H1 (cell line): ENCODE measurements around the gene PTPRG. TPM values are rescaled to one million over a fixed set of nuclear protein-coding genes. Genes with fewer than 3 reads are reported as not detected.

Experiments
- CTCF ChIA-PET: fragments of 300-600 bp; sonication (Branson Sonifier 250); formaldehyde crosslinking; loops from one replicate; lab custom pipeline; 2021; ENCODE audit not compliant: partially characterized antibody; lab: Charles Lee
- POLR2A ChIA-PET: fragments of 300-600 bp; sonication (Branson Sonifier 250); formaldehyde crosslinking; loops from one replicate; lab custom pipeline; 2021; ENCODE audit warnings: inconsistent platforms; ENCODE audit not compliant: partially characterized antibody; lab: Charles Lee
- DNase-seq, 2 experiments: peaks; one replicate each; pipeline versions ENCODE4 v3.0.0 to v3.0.0-alpha.2; 2010 to 2022; ENCODE audit warnings: low spot score in 2 of 2, low read depth in 1 of 2, mixed read lengths in 1 of 2
- FAIRE-seq: peaks from 2 replicates; lab custom pipeline; 2011; peaks lifted over from hg19 to GRCh38; lab: Jason Lieb, UNC
- H2AFZ ChIP-seq: 2 replicates; pipeline ENCODE4 v1.8.1; 2012; ENCODE audit warnings: low read length, inconsistent platforms
- H2AK5ac ChIP-seq: 2 replicates; pipeline ENCODE4 v1.6.1; 2013; ENCODE audit warnings: low read depth, low read length
- H2BK120ac ChIP-seq: replicated peaks from 2 replicates; pipeline ENCODE3; 2013; ENCODE audit warnings: low read depth, low read length, inconsistent platforms
- H2BK12ac ChIP-seq: 2 replicates; pipeline ENCODE4 v1.6.1; 2013; ENCODE audit warnings: low read depth, low read length
- H2BK15ac ChIP-seq: 2 replicates; pipeline ENCODE4 v1.6.1; 2013; ENCODE audit warnings: low read length
- H2BK20ac ChIP-seq: 2 replicates; pipeline ENCODE4 v1.6.1; 2013; ENCODE audit warnings: low read length
- H2BK5ac ChIP-seq: 2 replicates; pipeline ENCODE4 v1.6.1; 2013; ENCODE audit warnings: low read depth, low read length
- H3K14ac ChIP-seq: 2 replicates; pipeline ENCODE4 v1.6.1; 2013; ENCODE audit warnings: inconsistent platforms; ENCODE audit not compliant: insufficient read length
- H3K18ac ChIP-seq: 2 replicates; pipeline ENCODE4 v1.6.1; 2013; ENCODE audit warnings: low read length; ENCODE audit errors: extremely low read depth
- H3K23ac ChIP-seq: 2 replicates; pipeline ENCODE4 v1.6.1; 2013; ENCODE audit warnings: inconsistent platforms; ENCODE audit not compliant: insufficient read length
- H3K23me2 ChIP-seq: 2 replicates; pipeline ENCODE4 v1.6.1; 2013; ENCODE audit warnings: low read depth, low read length
- H3K27ac ChIP-seq: 2 replicates; pipeline ENCODE4 v1.6.1; 2011; ENCODE audit warnings: low read depth, low read length, inconsistent platforms
- H3K27me3 ChIP-seq, 4 experiments: replicated peaks in 1 of 4; 1 replicate in 1 of 4; 2 replicates in 3 of 4; pipeline versions ENCODE4 v1.6.1 to v1.8.1; 2011 to 2013; ENCODE audit warnings: low read length in 3 of 4, mild to moderate bottlenecking in 3 of 4, inconsistent platforms in 2 of 4, mixed read lengths in 2 of 4, moderate library complexity in 1 of 4; ENCODE audit not compliant: control insufficient read depth in 3 of 4, insufficient read depth in 3 of 4; ENCODE audit errors: extremely low read depth in 1 of 4
- H3K36me3 ChIP-seq, 4 experiments: 2 replicates each; pipeline versions ENCODE4 v1.6.1 to v1.8.1; 2011 to 2013; ENCODE audit warnings: mild to moderate bottlenecking in 4 of 4, low read length in 3 of 4, moderate library complexity in 2 of 4, control low read depth in 1 of 4, inconsistent platforms in 1 of 4; ENCODE audit not compliant: insufficient read depth in 4 of 4, control insufficient read depth in 2 of 4
- H3K4ac ChIP-seq: replicated peaks from 2 replicates; pipeline ENCODE3; 2013; ENCODE audit warnings: low read length, low read depth, mixed read lengths, inconsistent platforms; ENCODE audit not compliant: insufficient read length
- H3K4me1 ChIP-seq, 4 experiments: replicated peaks in 1 of 4; 1 replicate in 1 of 4; 2 replicates in 3 of 4; pipeline versions ENCODE4 v1.6.1 to v1.8.1; 2011 to 2013; ENCODE audit warnings: low read length in 3 of 4, inconsistent platforms in 2 of 4, mixed read lengths in 1 of 4; ENCODE audit not compliant: insufficient read depth in 4 of 4, control insufficient read depth in 3 of 4
- H3K4me2 ChIP-seq, 2 experiments: 2 replicates each; pipeline versions ENCODE4 v1.6.1 to v1.8.1; 2011 to 2013; ENCODE audit warnings: low read depth in 2 of 2, low read length in 2 of 2, control low read depth in 1 of 2, inconsistent platforms in 1 of 2, mild to moderate bottlenecking in 1 of 2; ENCODE audit not compliant: insufficient read depth in 1 of 2
- H3K4me3 ChIP-seq, 4 experiments: fragments of 200-600, 300-600 bp in 1 of 4; sonication (generic), shearing (Covaris generic), sonication (Bioruptor Twin) in 1 of 4; 2 replicates each; pipeline versions ENCODE4 v1.5.1 to v1.8.1; 2011 to 2016; ENCODE audit warnings: low read length in 4 of 4, low read depth in 3 of 4, control low read depth in 2 of 4, inconsistent platforms in 2 of 4, mild to moderate bottlenecking in 2 of 4, mixed read lengths in 1 of 4, moderate library complexity in 1 of 4; ENCODE audit not compliant: insufficient read depth in 2 of 4; ENCODE audit errors: extremely low read depth in 1 of 4
- H3K56ac ChIP-seq: replicated peaks from 2 replicates; pipeline ENCODE3; 2013; ENCODE audit warnings: low read depth, mild to moderate bottlenecking, mixed read lengths, low read length, inconsistent platforms; ENCODE audit not compliant: insufficient read length
- H3K79me1 ChIP-seq: 2 replicates; pipeline ENCODE4 v1.6.1; 2013; ENCODE audit warnings: low read depth, low read length, control low read depth
- H3K79me2 ChIP-seq, 2 experiments: 2 replicates each; pipeline versions ENCODE4 v1.6.1 to v1.8.1; 2012 to 2013; ENCODE audit warnings: low read length in 2 of 2, mild to moderate bottlenecking in 2 of 2, inconsistent platforms in 1 of 2; ENCODE audit not compliant: insufficient read depth in 2 of 2, control insufficient read depth in 1 of 2
- H3K9ac ChIP-seq, 4 experiments: replicated peaks in 1 of 4; 1 replicate in 1 of 4; 2 replicates in 3 of 4; pipeline versions ENCODE4 v1.6.1 to v1.8.1; 2011 to 2013; ENCODE audit warnings: low read depth in 3 of 4, low read length in 3 of 4, control low read depth in 2 of 4, mild to moderate bottlenecking in 2 of 4, moderate library complexity in 2 of 4, inconsistent platforms in 1 of 4; ENCODE audit errors: extremely low read depth in 1 of 4
- H3K9me3 ChIP-seq, 2 experiments: 2 replicates each; pipeline versions ENCODE4 v1.6.1 to v1.8.1; 2012 to 2013; ENCODE audit warnings: mild to moderate bottlenecking in 2 of 2, moderate library complexity in 2 of 2, control low read depth in 1 of 2, inconsistent platforms in 1 of 2, low read depth in 1 of 2, low read length in 1 of 2, mixed read lengths in 1 of 2; ENCODE audit not compliant: insufficient read depth in 2 of 2
- H4K20me1 ChIP-seq, 2 experiments: replicated peaks in 1 of 2; 2 replicates each; pipeline versions ENCODE3 to v1.8.1; 2011 to 2013; ENCODE audit warnings: inconsistent platforms in 2 of 2, low read length in 2 of 2, mild to moderate bottlenecking in 1 of 2; ENCODE audit not compliant: insufficient read depth in 2 of 2, control insufficient read depth in 1 of 2
- H4K5ac ChIP-seq: 2 replicates; pipeline ENCODE4 v1.6.1; 2013; ENCODE audit warnings: low read length, low read depth, mixed read lengths, inconsistent platforms; ENCODE audit not compliant: insufficient read length
- H4K8ac ChIP-seq: 2 replicates; pipeline ENCODE4 v1.8.0; 2013; ENCODE audit warnings: mild to moderate bottlenecking, moderate library complexity, low read length, inconsistent platforms; ENCODE audit not compliant: insufficient read depth; ENCODE audit errors: extremely low read depth
- H4K91ac ChIP-seq: replicated peaks from 2 replicates; pipeline ENCODE3; 2013; ENCODE audit warnings: low read length, mixed read lengths, inconsistent platforms; ENCODE audit not compliant: insufficient read length
- BACH1 ChIP-seq: IDR thresholded peaks from 2 replicates; pipeline ENCODE4 v1.6.1; 2012; ENCODE audit warnings: low read length, improper control_type of control experiment
- BCL11A ChIP-seq, 2 experiments: IDR thresholded peaks; one replicate each; pipeline ENCODE4 v1.6.1; 2011; ENCODE audit warnings: low read depth in 2 of 2, low read length in 2 of 2, mild to moderate bottlenecking in 2 of 2
- CREB1 ChIP-seq: IDR thresholded peaks from 2 replicates; pipeline ENCODE4 v1.6.1; 2012; ENCODE audit warnings: inconsistent platforms
- EGR1 ChIP-seq: IDR thresholded peaks from 2 replicates; pipeline ENCODE4 v1.6.1; 2011; ENCODE audit warnings: low read depth, low read length, borderline replicate concordance
- GABPA ChIP-seq: IDR thresholded peaks from 2 replicates; pipeline ENCODE4 v1.6.1; 2011; ENCODE audit warnings: mild to moderate bottlenecking, low read length, moderate library complexity, borderline replicate concordance; ENCODE audit not compliant: insufficient read depth
- MAFK ChIP-seq: IDR thresholded peaks from 2 replicates; pipeline ENCODE4 v1.6.1; 2012; ENCODE audit warnings: low read depth, mild to moderate bottlenecking, improper control_type of control experiment, low read length
- POU5F1 ChIP-seq: IDR thresholded peaks from 2 replicates; pipeline ENCODE4 v1.6.1; 2011; ENCODE audit warnings: low read depth, mild to moderate bottlenecking, low read length, moderate library complexity
- RFX5 ChIP-seq: IDR thresholded peaks from 2 replicates; pipeline ENCODE4 v1.6.1; 2011; ENCODE audit warnings: low read depth, low read length, improper control_type of control experiment, borderline replicate concordance
- SP2 ChIP-seq: IDR thresholded peaks from 2 replicates; pipeline ENCODE4 v1.6.1; 2012; ENCODE audit warnings: mild to moderate bottlenecking, low read length, inconsistent platforms
- SRF ChIP-seq: IDR thresholded peaks from 2 replicates; pipeline ENCODE4 v1.6.1; 2011; ENCODE audit warnings: mild to moderate bottlenecking, low read depth, low read length, moderate library complexity
- WGBS, 2 experiments: shearing (Covaris generic) in 1 of 2; methylation state at CpG; one replicate each; pipeline versions ENCODE4 v1.1.6 to v1.1.7; 2013 to 2015; ENCODE audit warnings: low lambda C conversion rate in 2 of 2, mixed read lengths in 2 of 2, inconsistent platforms in 1 of 2, low coverage in 1 of 2, missing lambda C conversion rate in 1 of 2; ENCODE audit not compliant: insufficient replicate concordance in 2 of 2, insufficient coverage in 1 of 2, insufficient read length in 1 of 2; ENCODE audit errors: extremely low coverage in 1 of 2, missing lambda C conversion rate in 1 of 2; 5-methylcytosine and 5-hydroxymethylcytosine counted together
- polyA plus RNA-seq, 7 experiments: library from polyadenylated mRNA; depleted of rRNA in 3 of 7; stranded (reverse) in 5 of 7; unstranded in 2 of 7; fragments of >200 nt in 5 of 7; fragments of 200-250 nt in 2 of 7; gene quantifications; 1 replicate in 5 of 7; 2 replicates in 1 of 7; 4 replicates in 1 of 7; pipeline versions ENCODE4 v1.2.1 to v1.2.3, GENCODE V29; 2011 to 2013; ENCODE audit warnings: missing spikeins in 2 of 7, mixed read lengths in 2 of 7
- total RNA-seq: library from RNA; stranded (reverse); fragmentation: NEBNext Ultra II Directional; extraction: Animal tissue kit (Norgen Biotek cat#: 25700); gene quantifications from 2 replicates; pipeline ENCODE4 v1.2.1, GENCODE V29; 2021

The PTPRG gene
- total and polyA plus RNA-seq, 2 of the 8 experiments (the other 6 are each of a cell fraction or from before 2014, with no cell fraction given) = 23.3 to 96.2 TPM

GRCh38 chr3:61648481-61648880, 87.1 kb downstream of the PTPRG start:
- Histone ChIP-seq H3K4me1 (peaks cover 0 to 6% (median 4%) of the 10 kb centered on the region in 4 experiments; a peak in 3 of 7 replicates), H2BK5ac (no peak overlapping the region), H3K36me3 (peaks cover 0 to 5% (median 2%) of the 10 kb centered on the region in 4 experiments; a peak in 4 of 8 replicates), H2BK20ac (no peak overlapping the region), H4K20me1 (peaks cover 5 to 14% of the 10 kb centered on the region in 2 experiments), H3K56ac (no peak overlapping the region), H3K23ac (no peak overlapping the region), H3K9ac (no peak overlapping the region), H2BK120ac (no peak overlapping the region), H2BK12ac (no peak overlapping the region), H2BK15ac (no peak overlapping the region), H4K5ac (no peak overlapping the region), H3K9me3 (peaks cover 4 to 11% of the 10 kb centered on the region in 2 experiments), H3K79me1 (peaks cover 11% of the 10 kb centered on the region), H3K4me2 (no peak overlapping the region), H3K14ac (no peak overlapping the region), H3K4me3 (no peak overlapping the region), H4K8ac (no peak overlapping the region), H3K18ac (no peak overlapping the region), H2AFZ (no peak overlapping the region), H3K4ac (no peak overlapping the region), H4K91ac (no peak overlapping the region), H3K27me3 (no peaks in the 10 kb centered on the region), H3K27ac (no peak overlapping the region), H3K79me2 (peaks cover 12 to 97% of the 10 kb centered on the region in 2 experiments), H2AK5ac (no peak overlapping the region), H3K23me2 (no peaks in the 10 kb centered on the region)
- WGBS, 2 experiments = 90% methylated on average over 2 of the region's 2 CpGs; no CpG with 5 or more reads in 1 of the 2 experiments
- DNase-seq (peak in 1 of 2 experiments; percentile 38), FAIRE-seq (no peak)
- ChIA-PET CTCF (interaction anchor here (2.7 kb wide), 1 partner anchor 17 kb away, joined by 5 read pairs; no protein-coding TSS in a partner anchor), POLR2A (no interaction called here)
- no peak for TF ChIP-seq BACH1
- TF ChIP-seq CREB1 = no peak
- TF ChIP-seq MAFK = no peak
- no peak for TF ChIP-seq RFX5
- TF ChIP-seq BCL11A (IDR thresholded peaks at IDR 0.05; ENCODE audit: low read depth in 2 of 2, low read length in 2 of 2) = no peak
- no peak for TF ChIP-seq SP2
- no peak for TF ChIP-seq POU5F1
- TF ChIP-seq GABPA = no peak
- TF ChIP-seq SRF = no peak
- TF ChIP-seq EGR1 = no peak
